Glutamatergic neuron (in vitro differentiated cells): Measurements from ENCODE around the gene ADGRL3. TPM values are rescaled to one million over a fixed set of nuclear protein-coding genes. Genes with fewer than 3 reads are reported as not detected.

Experiments used
- DNase-seq: peaks from one replicate; pipeline ENCODE4 v3.0.0; 2022
- H3K27ac Mint-ChIP-seq: one replicate; pipeline ENCODE4 v1.8.0; 2020; ENCODE audit warnings: mild to moderate bottlenecking, mixed read lengths, inconsistent platforms; ENCODE audit not compliant: unreplicated experiment
- H3K27me3 Mint-ChIP-seq: one replicate; pipeline ENCODE4 v1.8.0; 2020; ENCODE audit warnings: mild to moderate bottlenecking, moderate library complexity, mixed read lengths, inconsistent platforms; ENCODE audit not compliant: unreplicated experiment
- H3K36me3 Mint-ChIP-seq: one replicate; pipeline ENCODE4 v1.8.0; 2020; ENCODE audit warnings: mild to moderate bottlenecking, mixed read lengths, inconsistent platforms; ENCODE audit not compliant: unreplicated experiment
- H3K4me1 Mint-ChIP-seq: one replicate; pipeline ENCODE4 v1.8.0; 2020; ENCODE audit warnings: mild to moderate bottlenecking, low read depth, mixed read lengths, inconsistent platforms; ENCODE audit not compliant: unreplicated experiment
- H3K4me3 Mint-ChIP-seq: one replicate; pipeline ENCODE4 v1.8.0; 2020; ENCODE audit warnings: mild to moderate bottlenecking, mixed read lengths, inconsistent platforms; ENCODE audit not compliant: unreplicated experiment
- H3K9me3 Mint-ChIP-seq: one replicate; pipeline ENCODE4 v1.8.0; 2020; ENCODE audit warnings: mild to moderate bottlenecking, moderate library complexity, mixed read lengths, inconsistent platforms; ENCODE audit not compliant: unreplicated experiment
- CTCF ChIP-seq: fragments of 200-600 bp; sonication (generic); IDR thresholded peaks from one replicate; pipeline ENCODE4 v1.5.0; 2021; ENCODE audit not compliant: partially characterized antibody, unreplicated experiment
- total RNA-seq: library from RNA; stranded (reverse); fragmentation: NEBNext Ultra II Directional; extraction: Animal tissue kit (Norgen Biotek cat#: 25700); gene quantifications from one replicate; pipeline ENCODE4 v1.2.1, GENCODE V29; 2021; ENCODE audit not compliant: unreplicated experiment

The ADGRL3 gene
- total RNA-seq, 1 donor from 2014 or later, result 193 TPM

GRCh38 chr4:62096881-62097280 lies 896.8 kb downstream of the ADGRL3 start:
- H3K4me3 Mint-ChIP-seq, result no peak overlapping the region
- no peaks in the 10 kb centered on the region for H3K27me3 Mint-ChIP-seq
- peaks cover 10% of the 10 kb centered on the region for H3K36me3 Mint-ChIP-seq
- H3K27ac Mint-ChIP-seq, result no peak overlapping the region
- no peak for TF ChIP-seq CTCF
- peaks cover 3% of the 10 kb centered on the region for H3K9me3 Mint-ChIP-seq
- no peaks in the 10 kb centered on the region for H3K4me1 Mint-ChIP-seq
- DNase-seq, result no peak

- H3K36me3 Mint-ChIP-seq, result no peaks in the 10 kb centered on the region
- no peaks in the 10 kb centered on the region for H3K27me3 Mint-ChIP-seq
- H3K9me3 Mint-ChIP-seq, result no peaks in the 10 kb centered on the region
- TF ChIP-seq CTCF, result no peak
- H3K4me1 Mint-ChIP-seq, result peaks cover 10% of the 10 kb centered on the region
- H3K4me3 Mint-ChIP-seq, result no peak overlapping the region
- no peak for DNase-seq
- no peak overlapping the region for H3K27ac Mint-ChIP-seq
Observed at GRCh38 chr4:62115216-62115615, 915.1 kb downstream of the ADGRL3 start.

- Mint-ChIP-seq H3K4me3 (no peak overlapping the region), H3K4me1 (peaks cover 14% of the 10 kb centered on the region), H3K36me3 (no peaks in the 10 kb centered on the region), H3K27ac (no peak overlapping the region), H3K27me3 (no peaks in the 10 kb centered on the region), H3K9me3 (no peaks in the 10 kb centered on the region)
- no peak for TF ChIP-seq CTCF
- no peak for DNase-seq
Observed at GRCh38 chr4:62117886-62118285, 917.8 kb downstream of the ADGRL3 start.

- TF ChIP-seq CTCF, result no peak
- no peak overlapping the region for H3K4me3 Mint-ChIP-seq
- H3K36me3 Mint-ChIP-seq, result no peaks in the 10 kb centered on the region
- H3K9me3 Mint-ChIP-seq, result no peaks in the 10 kb centered on the region
- no peaks in the 10 kb centered on the region for H3K27me3 Mint-ChIP-seq
- H3K4me1 Mint-ChIP-seq, result peaks cover 14% of the 10 kb centered on the region
- H3K27ac Mint-ChIP-seq, result no peak overlapping the region
- DNase-seq, result no peak
Observed at GRCh38 chr4:62118558-62118957, 918.4 kb downstream of the ADGRL3 start.

GRCh38 chr4:62119195-62119594 lies 919.1 kb downstream of the ADGRL3 start:
- Mint-ChIP-seq H3K4me3 (no peak overlapping the region), H3K4me1 (peaks cover 15% of the 10 kb centered on the region), H3K27ac (peak overlapping the region; percentile 24), H3K36me3 (no peaks in the 10 kb centered on the region), H3K9me3 (no peaks in the 10 kb centered on the region), H3K27me3 (no peaks in the 10 kb centered on the region)
- TF ChIP-seq CTCF, result no peak
- DNase-seq, result no peak
